Urothelium cell line (cell line): ENCODE results near the gene SRCAP.
"Not testable (repeated sequence)": the region's sequence is repeated elsewhere in the genome, so short reads cannot be mapped to it uniquely, and the experiment has no call there.

Source experiments
- DNase-seq: peaks from one replicate; pipeline ENCODE4 v3.0.0; 2011; ENCODE audit warnings: low spot score, mixed read lengths
- FAIRE-seq: peaks from 2 replicates; lab custom pipeline; 2011; peaks lifted over from hg19 to GRCh38; lab: Jason Lieb, UNC

Gene SRCAP

GRCh38 chr16:30663038-30663437, 35.9 kb upstream of the SRCAP start:
- FAIRE-seq (no peak), DNase-seq (no peak)

- FAIRE-seq (no peak), DNase-seq (no peak)
These were observed 35.2 kb upstream of the SRCAP start for GRCh38 chr16:30663820-30664219.

GRCh38 chr16:30664616-30665109, 34.3 kb upstream of the SRCAP start:
- FAIRE-seq = no peak
- DNase-seq = no peak

GRCh38 chr16:30665155-30665829, 33.7 kb upstream of the SRCAP start:
- DNase-seq (no peak), FAIRE-seq (peak; percentile 9)

GRCh38 chr16:30665830-30666190, 33.2 kb upstream of the SRCAP start:
- FAIRE-seq = no peak
- DNase-seq = no peak

- DNase-seq = no peak
- no peak for FAIRE-seq
These were observed 32.3 kb upstream of the SRCAP start for GRCh38 chr16:30666681-30667080.

- DNase-seq (no peak), FAIRE-seq (no peak)
These were observed 31.5 kb upstream of the SRCAP start for GRCh38 chr16:30667361-30667905.

- DNase-seq (no peak), FAIRE-seq (no peak)
These were observed 30.6 kb upstream of the SRCAP start for GRCh38 chr16:30668393-30668792.

GRCh38 chr16:30669026-30669902, 29.7 kb upstream of the SRCAP start:
- DNase-seq = no peak
- no peak for FAIRE-seq

GRCh38 chr16:30669903-30670824, 28.8 kb upstream of the SRCAP start:
- DNase-seq (no peak), FAIRE-seq (no peak)

- no peak for FAIRE-seq
- DNase-seq = no peak
These were observed 23.8 kb upstream of the SRCAP start for GRCh38 chr16:30675143-30675542.

GRCh38 chr16:30677931-30678585, 20.9 kb upstream of the SRCAP start:
- no peak for FAIRE-seq
- no peak for DNase-seq

GRCh38 chr16:30678586-30678970, 20.4 kb upstream of the SRCAP start:
- DNase-seq = no peak

GRCh38 chr16:30680326-30680725, 18.6 kb upstream of the SRCAP start:
- FAIRE-seq = no peak

More at GRCh38 chr16:30678586-30678970, 20.4 kb upstream of the SRCAP start:
- FAIRE-seq = no peak

GRCh38 chr16:30688701-30689100, 10.3 kb upstream of the SRCAP start:
- FAIRE-seq (no peak), DNase-seq (no peak)

More at GRCh38 chr16:30680326-30680725, 18.6 kb upstream of the SRCAP start:
- DNase-seq = no peak

- FAIRE-seq (no peak), DNase-seq (no peak)
These were observed 7.1 kb upstream of the SRCAP start for GRCh38 chr16:30691907-30692306.

- FAIRE-seq (no peak), DNase-seq (no peak)
These were observed 6.4 kb upstream of the SRCAP start for GRCh38 chr16:30692396-30693064.

- DNase-seq (no peak), FAIRE-seq (no peak)
These were observed 3.9 kb upstream of the SRCAP start for GRCh38 chr16:30694926-30695693.

- DNase-seq, FAIRE-seq: not testable (repeated sequence)
These were observed 2.3 kb upstream of the SRCAP start for GRCh38 chr16:30696646-30697045.
